NCI-H460 (cell line): ENCODE results near the gene LGMN. TPM values are rescaled to one million over a fixed set of nuclear protein-coding genes. Genes with fewer than 3 reads are reported as not detected.

Experiments used
- DNase-seq: peaks from one replicate; pipeline ENCODE4 v3.0.0-alpha.2; 2016; ENCODE audit warnings: low read depth; ENCODE audit errors: extremely low read depth
- total RNA-seq: library from RNA; depleted of rRNA; stranded (reverse); fragments of >200 nt; shearing (Covaris generic); gene quantifications from 2 replicates; pipeline ENCODE4 v1.2.3, GENCODE V29; 2014

The LGMN gene
- total RNA-seq, 1 experiment from 2014 or later, result 54.1 TPM

DNA sequence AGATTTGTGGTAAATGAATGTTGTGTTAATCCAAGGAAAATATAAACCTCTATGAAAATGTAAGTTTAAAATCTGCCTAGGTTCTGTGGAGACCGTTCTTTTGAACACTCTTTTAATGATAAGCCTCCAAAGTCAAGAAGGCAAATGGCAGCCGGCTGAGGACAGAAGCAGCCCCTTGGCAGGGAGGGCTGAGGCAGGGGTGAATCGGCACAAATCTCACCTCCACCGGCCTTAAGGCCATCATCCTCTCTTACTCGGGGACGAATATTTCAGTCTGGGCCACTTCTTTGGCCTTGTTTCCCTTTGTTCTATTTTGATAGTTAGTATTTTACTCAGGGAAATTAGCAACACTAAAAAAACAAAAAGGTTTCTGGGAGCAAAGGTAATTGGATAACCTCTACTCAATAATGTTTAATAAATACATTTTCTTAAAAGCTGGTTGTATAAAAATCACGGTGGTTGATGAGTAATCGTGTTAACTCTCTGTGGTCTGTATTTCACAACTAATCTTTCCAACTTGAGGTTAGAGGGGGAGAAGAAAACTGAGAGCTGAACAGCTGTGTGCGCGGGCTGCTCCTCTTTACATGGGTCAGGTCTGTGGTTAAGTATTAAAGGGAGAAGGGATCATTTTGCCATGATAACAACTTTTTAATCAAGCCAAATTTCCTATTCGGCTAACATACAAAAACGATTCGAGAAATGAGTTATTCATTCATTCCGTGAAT, 18.6 kb downstream of the LGMN start:
- DNase-seq, result no peak

DNA sequence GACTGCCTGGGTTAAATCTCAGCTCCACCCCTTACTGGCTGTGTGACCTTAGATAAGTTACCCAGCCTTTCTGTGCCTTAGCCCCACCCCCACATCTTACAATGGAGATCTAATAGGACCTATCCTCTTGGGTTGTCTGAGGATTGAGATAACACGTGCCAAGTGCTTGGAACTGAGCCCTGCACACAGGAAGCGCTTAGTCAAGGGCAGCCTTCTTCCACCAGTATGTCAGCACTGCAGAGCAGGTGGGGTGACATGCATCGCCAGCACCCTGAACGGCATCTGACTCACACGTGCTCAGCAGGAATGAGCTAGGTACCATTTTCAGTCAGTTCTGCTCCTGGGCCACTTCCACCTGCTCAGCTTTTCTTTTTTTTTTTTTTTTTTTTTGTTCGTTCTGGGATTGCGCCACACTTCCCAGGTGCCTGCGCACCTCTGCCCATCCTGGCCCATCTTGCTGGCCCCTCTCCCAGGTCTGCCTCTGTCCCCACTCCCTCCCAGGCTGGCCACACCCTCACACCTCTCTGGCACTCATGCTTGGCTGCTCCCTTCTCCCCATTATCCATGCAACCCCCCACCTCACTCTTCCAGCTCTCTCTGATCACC, 19.6 kb downstream of the LGMN start:
- DNase-seq, result no peak

DNA sequence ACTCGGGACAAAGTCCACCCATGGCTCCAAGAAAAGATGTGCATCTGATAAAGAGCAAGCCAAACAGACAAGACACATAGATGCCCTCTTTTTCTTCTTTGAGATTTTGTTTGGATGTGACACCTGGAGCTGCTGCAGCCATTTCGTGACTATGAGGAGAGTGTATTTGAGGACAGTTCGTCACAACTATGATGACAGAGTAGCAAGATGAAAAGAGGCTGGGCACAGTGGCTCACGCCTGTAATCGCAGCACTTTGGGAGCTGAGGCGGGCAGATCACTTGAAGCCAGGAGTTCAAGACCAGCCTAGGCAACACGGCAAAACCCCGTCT, 21.5 kb downstream of the LGMN start:
- DNase-seq, result no peak

DNA sequence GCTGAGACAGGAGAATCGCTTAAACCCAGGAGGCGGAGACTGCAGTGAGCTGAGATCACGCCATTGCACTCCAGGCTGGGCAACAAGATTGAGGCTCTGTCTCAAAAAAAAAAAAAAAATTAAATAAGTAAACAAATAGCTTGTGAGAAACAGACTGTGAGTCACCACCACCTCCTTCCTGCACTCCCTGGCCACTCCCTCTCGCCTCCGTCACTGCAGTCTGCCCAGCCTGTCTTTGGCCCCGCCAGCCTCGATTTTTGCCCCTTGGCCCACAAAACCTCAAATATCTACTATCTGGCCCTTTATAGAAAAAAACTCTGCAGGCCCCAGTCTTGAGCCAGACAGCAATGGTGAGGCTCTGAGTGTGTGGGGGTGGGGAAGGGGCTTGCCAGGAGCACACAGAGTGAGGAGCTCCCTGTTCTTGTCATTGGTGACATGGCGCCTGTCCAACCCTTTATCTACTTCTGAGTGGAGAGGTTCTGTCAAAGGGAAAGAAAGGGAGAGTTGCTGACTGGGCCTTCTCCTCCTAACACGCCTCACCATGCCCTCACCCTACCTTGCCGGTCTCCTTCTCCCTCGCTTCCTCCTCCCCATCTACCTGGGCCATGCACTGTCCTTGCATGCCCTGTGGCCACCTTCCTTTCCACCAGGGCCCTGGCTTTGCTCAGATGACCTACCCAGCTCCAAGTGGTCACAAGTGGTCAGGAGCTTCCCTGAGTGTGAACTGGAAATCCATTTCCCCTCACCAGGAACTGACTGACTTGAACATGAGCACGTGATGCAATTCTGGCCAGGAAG, 22.1 kb downstream of the LGMN start:
- peak; percentile 73 for DNase-seq

- no peak for DNase-seq
Measured at GRCh38 chr14:92724516-92725340, 23.7 kb downstream of the LGMN start.

DNA sequence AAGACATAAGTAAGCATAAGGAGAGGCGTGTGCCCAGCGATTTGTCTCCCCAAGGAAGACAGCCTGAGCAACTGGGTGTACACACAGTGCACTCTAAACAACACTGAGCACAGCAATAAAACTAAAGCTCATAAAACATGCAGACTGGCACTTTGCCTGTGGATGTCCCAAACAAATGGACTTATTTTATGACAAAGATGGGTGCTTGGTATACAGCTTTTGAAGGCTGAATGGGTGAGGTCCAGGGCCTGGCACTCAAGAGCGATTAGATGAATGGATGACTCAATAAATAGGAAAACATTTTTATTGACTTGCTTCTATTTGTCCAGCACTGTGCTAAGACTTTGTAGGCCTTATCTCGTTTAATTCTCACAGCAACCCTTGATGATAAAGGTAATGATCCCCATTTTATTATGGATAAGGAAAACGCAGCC, 28.5 kb downstream of the LGMN start:
- DNase-seq, result no peak

GRCh38 chr14:92719421-92719820, 29.0 kb downstream of the LGMN start:
- no peak for DNase-seq

- no peak for DNase-seq
Measured at GRCh38 chr14:92718664-92719063, 29.8 kb downstream of the LGMN start.

GRCh38 chr14:92717571-92718042, 30.8 kb downstream of the LGMN start:
- no peak for DNase-seq

- no peak for DNase-seq
Measured at GRCh38 chr14:92716131-92716530, 32.3 kb downstream of the LGMN start.

DNA sequence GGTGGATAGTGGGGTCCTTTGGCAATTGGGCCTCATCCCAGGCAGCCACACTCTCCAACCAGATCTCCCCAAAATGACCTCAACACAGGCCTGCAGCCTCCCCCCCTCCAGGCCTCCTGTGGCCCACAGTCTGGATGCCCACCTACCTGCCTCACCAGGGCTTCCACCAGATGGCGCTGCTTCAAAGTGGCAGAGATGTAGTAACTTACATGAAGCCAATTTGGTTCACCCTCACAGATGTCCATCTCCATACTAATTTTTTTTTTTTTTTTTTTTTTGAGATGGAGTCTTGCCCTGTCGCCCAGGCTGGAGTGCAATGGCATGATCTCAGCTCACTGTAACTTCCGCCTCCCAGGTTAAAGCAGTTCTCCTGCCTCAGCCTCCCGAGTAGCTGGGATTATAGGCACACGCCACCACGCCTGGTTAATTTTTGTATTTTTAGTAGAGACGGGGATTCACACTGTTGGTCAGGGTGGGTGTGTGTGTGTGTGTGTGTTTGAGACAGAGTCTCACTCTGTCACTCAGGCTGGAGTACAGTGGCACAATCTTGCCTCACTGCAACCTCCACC, 33.6 kb downstream of the LGMN start:
- DNase-seq, result peak; percentile 75

DNA sequence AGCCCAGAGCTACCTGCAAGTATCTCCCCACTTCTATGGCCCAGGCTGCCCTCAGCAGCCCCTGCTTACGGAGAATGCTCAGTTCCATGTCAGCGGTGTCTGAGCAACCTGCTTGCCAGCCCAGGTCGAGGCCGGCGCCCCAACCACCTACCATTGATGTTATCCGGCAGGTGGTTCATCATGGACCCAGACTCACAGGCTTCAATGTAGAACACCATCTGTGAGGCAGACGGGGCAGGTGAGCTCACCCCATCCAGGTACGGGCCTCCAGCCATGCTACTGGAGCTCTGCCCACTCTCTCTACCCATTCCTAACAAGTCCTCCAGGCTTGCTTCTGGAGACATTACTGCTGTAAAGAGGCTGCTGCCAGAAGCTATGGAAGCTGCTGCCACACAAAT, 35.8 kb downstream of the LGMN start:
- no peak for DNase-seq

- DNase-seq, result no peak
Measured at GRCh38 chr14:92711976-92712653, 36.3 kb downstream of the LGMN start.

DNA sequence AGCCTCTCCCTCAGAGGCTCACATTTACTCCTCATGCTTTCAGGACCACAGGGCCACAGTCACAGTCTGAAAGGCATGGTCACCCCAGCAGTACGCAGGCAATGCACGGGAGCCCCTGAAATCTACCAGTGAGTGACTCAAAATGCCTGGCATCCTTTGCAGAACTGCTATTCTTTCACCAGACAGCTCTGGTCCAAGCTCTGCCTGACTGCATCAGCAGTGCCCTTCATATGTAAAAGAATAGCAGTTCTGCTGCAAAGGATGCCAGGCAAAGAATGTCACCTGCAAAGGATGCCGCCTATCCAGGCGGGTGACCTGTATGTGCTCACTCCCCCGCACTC, 38.5 kb downstream of the LGMN start:
- no peak for DNase-seq

DNA sequence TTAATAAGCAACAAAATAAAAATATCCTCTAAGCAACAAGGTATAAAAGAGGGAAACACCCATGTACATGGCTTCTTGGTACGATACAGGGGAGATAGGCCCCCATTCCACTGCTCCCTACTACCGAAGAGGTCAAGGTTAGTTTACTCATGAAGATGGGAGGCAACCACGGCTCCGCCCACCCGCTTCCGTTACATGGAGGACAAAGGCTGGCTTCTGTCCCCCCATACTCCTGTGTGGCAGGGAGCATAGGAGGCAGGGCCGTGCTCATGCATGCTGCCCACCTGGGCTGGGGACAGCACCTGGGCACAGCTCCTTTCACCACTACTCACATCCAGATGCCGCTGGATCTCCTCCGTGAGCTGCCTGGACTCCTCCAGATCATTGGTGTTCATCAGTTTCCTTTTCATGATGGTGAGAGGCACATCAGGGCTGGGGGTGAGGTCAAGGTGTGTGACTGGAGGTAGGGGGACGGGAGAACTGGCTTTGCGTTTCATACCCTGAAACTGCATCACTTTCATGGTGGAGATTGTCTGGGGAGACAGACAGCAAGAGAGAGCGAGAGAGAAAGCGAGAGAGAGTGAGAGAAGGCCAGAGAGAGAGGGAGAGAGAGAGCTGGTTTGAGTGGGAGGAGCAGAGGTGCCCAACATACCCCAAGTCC, 39.0 kb downstream of the LGMN start:
- DNase-seq, result no peak

- no peak for DNase-seq
Measured at GRCh38 chr14:92706386-92706785, 42.0 kb downstream of the LGMN start.

DNA sequence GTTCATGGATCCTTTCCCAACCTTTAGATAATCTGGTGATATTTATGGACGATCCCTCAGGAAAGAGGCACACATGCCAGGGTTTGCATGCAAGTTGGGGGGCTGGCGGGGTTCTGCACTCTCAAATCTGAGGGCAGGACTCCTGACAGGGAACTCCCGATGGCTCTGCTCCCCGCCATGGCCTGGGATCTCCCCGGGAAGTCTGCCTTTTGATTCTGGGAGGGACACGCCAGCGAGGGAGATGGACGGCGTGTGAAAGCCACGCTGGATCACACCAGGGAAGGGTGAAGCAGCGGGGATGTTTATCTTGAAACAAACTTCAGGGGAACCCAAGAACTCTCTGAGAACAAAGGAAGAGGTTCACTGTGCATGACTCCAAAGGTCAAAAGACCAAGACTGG, 43.6 kb downstream of the LGMN start:
- DNase-seq, result no peak

DNA sequence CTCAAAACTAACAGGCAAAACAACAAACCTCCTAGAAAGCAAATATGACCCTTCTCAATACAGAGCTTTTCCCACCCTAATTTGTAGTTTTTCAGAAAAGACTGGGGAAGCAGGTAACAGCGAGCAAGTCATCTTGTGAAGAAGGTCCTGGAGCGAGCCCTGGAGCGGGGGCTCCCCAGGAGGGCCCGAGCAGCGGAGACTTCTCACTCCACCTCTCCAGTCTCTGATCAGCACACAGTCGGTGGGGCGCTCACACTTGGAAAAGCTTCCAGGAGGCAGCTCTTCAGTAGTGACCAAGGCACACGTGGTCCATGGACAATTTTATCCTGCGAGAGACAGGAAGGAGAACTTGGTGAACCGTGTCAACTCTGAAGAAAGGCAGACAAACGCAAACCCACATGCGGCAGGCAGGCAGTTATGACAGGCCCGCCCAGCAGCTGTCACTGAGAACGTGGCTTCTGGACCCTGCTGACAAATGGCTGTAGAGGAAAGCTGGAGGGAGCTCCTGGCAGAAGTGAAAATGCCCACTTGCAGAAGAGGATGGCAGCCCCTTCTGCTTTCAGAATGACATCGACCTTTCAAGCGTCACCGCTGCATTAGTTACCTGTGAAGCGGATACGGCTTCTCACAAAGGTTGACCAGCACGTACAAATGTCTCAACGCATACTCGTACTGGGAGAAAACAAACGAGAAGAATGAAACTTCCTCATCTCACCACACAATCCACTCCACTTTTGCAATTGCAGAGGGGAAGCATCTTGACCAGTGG, 44.2 kb downstream of the LGMN start:
- no peak for DNase-seq

DNA sequence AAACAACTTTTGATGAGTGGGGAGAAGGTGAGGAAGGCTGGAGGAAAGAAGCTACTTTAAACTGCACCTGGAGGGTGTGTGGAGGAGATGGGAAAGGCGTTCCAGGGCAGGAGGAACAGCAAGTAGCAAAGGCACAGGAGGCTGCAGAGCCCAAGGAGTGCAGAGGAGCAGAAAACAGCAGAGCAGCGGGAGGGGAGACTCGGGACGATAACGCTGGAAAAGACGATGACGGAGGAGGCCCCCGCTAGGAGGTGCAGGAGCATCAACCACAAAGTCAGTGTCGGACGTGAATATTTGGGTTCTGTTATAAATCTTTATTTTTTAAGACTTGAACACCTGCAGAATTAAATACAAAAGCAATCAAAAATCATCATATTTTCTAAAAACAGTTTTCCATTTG, 44.9 kb downstream of the LGMN start:
- DNase-seq, result no peak
